ENCODE results near the gene SUGP2. TPM values are rescaled to one million over a fixed set of nuclear protein-coding genes. Genes with fewer than 3 reads are reported as not detected.

SUGP2 gene
- total RNA-seq, 3 donors from 2014 or later (not counting 1 experiment from before 2014, with no cell fraction given): 220 to 237 (median 236) TPM

DNA sequence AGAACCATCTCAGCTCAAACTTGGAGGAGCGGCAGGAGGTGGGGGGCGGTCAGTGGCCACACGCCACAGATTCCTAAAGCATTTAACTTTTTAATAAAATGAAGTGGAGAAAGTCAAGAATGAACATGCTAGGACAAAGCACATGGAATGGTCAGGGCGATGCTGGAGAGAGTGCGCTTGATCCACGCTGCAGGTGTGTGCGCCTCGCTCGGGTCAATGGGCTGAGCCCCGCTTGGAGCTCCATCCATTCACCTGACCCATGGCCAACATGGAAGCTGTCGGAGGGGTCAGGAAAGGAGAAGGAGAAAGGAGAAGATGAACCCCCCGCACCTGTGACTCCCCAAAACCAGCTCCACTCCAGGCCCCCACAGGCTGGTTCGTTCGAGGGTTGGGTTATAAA is 41.8 kb downstream of the SUGP2 start:
- Histone ChIP-seq H3K27me3 (ENCODE audit: control insufficient read depth, insufficient read depth, low read length) (peaks cover 5% of the 10 kb centered on the region), H3K36me3 (ENCODE audit: control insufficient read depth, insufficient read depth, low read length) (peaks cover 39% of the 10 kb centered on the region), H3K9me3 (ENCODE audit: control insufficient read depth, insufficient read depth, low read length) (no peaks in the 10 kb centered on the region), H3K27ac (ENCODE audit: low read length) (no peak overlapping the region), H3K4me1 (ENCODE audit: control insufficient read depth, insufficient read depth, low read length) (peaks cover 3% of the 10 kb centered on the region), H3K4me3 (ENCODE audit: low read length) (no peak overlapping the region)
- H3K27ac Mint-ChIP-seq: no peak overlapping the region
- no peaks in the 10 kb centered on the region for H3K9me3 Mint-ChIP-seq
- no peaks in the 10 kb centered on the region for H3K27me3 Mint-ChIP-seq (ENCODE audit: low read depth in 2 of 2)
- ATAC-seq: no peak
- H3K4me3 Mint-ChIP-seq: no peak overlapping the region
- TF ChIP-seq, protein P1, sequence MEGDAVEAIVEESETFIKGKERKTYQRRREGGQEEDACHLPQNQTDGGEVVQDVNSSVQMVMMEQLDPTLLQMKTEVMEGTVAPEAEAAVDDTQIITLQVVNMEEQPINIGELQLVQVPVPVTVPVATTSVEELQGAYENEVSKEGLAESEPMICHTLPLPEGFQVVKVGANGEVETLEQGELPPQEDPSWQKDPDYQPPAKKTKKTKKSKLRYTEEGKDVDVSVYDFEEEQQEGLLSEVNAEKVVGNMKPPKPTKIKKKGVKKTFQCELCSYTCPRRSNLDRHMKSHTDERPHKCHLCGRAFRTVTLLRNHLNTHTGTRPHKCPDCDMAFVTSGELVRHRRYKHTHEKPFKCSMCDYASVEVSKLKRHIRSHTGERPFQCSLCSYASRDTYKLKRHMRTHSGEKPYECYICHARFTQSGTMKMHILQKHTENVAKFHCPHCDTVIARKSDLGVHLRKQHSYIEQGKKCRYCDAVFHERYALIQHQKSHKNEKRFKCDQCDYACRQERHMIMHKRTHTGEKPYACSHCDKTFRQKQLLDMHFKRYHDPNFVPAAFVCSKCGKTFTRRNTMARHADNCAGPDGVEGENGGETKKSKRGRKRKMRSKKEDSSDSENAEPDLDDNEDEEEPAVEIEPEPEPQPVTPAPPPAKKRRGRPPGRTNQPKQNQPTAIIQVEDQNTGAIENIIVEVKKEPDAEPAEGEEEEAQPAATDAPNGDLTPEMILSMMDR (IDR thresholded peaks at IDR 0.05): no peak
- WGBS (ENCODE audit: insufficient coverage): 99% methylated on average over 11 of the region's 14 CpGs
- DNase-seq: no peak
- no peaks in the 10 kb centered on the region for H3K4me1 Mint-ChIP-seq
- H3K36me3 Mint-ChIP-seq: peaks cover 9% of the 10 kb centered on the region
- intact Hi-C loops (cut with micrococcal nuclease): no loop called here

DNA sequence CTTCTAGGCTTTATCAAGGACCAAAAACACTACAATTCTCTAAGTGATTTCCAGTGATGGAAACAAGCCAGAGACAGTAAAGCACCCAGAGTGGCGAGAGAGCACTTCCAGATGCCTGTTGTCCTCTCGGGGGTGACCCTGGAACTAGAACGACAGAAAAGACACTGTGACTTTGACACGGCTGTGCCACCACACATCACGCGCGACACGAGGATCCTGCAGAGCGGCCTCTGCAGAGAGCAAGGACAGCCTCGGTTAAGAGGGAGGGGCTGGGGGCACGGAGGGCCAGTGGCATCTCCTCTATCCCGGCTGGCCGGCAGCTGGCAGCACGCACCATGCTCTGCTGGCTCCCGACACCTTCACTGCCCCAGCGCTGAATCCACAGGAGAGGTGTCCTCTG is 42.3 kb downstream of the SUGP2 start:
- intact Hi-C loops (cut with micrococcal nuclease): no loop called here
- H3K9me3 Mint-ChIP-seq: no peaks in the 10 kb centered on the region
- H3K4me3 Mint-ChIP-seq: no peak overlapping the region
- WGBS (ENCODE audit: insufficient coverage): 94% methylated on average over 16 of the region's 16 CpGs
- H3K27ac Mint-ChIP-seq: no peak overlapping the region
- TF ChIP-seq, protein P1 (IDR thresholded peaks at IDR 0.05): no peak
- H3K36me3 Mint-ChIP-seq: peaks cover 9% of the 10 kb centered on the region
- H3K4me3 ChIP-seq (ENCODE audit: low read length): no peak overlapping the region
- H3K36me3 ChIP-seq (ENCODE audit: control insufficient read depth, insufficient read depth, low read length): peaks cover 39% of the 10 kb centered on the region
- H3K27me3 Mint-ChIP-seq (ENCODE audit: low read depth in 2 of 2): no peaks in the 10 kb centered on the region
- no peaks in the 10 kb centered on the region for H3K9me3 ChIP-seq (ENCODE audit: control insufficient read depth, insufficient read depth, low read length)
- H3K4me1 ChIP-seq (ENCODE audit: control insufficient read depth, insufficient read depth, low read length): peaks cover 3% of the 10 kb centered on the region
- no peak for ATAC-seq
- DNase-seq: no peak
- H3K4me1 Mint-ChIP-seq: no peaks in the 10 kb centered on the region
- peaks cover 5% of the 10 kb centered on the region for H3K27me3 ChIP-seq (ENCODE audit: control insufficient read depth, insufficient read depth, low read length)
- no peak overlapping the region for H3K27ac ChIP-seq (ENCODE audit: low read length)

DNA sequence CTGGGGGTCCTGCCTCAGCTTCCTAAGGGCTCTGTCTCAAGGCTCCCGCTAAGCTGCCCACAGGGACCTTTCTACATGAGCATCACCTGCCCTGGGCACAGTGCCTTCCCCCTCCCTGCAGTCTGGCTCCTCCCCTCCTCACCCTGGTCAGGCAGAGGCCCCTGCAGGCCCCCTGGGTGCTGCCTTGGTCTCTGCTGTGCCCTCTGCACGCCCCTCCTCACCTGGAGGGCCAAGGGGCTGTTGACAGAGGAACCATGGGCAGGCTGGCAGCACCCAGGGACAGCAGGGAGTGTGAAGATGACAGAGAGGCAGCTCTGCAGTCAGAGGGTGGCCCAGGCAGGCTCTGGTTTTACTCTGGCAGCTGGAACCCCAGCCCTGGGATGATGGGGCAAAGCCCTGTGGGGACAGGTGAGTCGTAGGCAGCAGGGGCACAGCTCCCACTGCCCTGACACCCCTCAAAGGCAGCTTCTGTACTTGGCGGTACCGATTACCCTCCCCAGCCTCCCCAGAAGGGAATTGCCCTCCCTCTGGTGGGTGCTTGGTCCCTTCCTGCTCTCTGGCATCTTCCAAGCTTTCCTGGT is 43.1 kb downstream of the SUGP2 start:
- intact Hi-C loops (cut with micrococcal nuclease): no loop called here

More for the DNA sequence above, 43.1 kb downstream of the SUGP2 start:
- Histone ChIP-seq H3K9me3 (ENCODE audit: control insufficient read depth, insufficient read depth, low read length) (no peaks in the 10 kb centered on the region), H3K27ac (ENCODE audit: low read length) (no peak overlapping the region), H3K4me1 (ENCODE audit: control insufficient read depth, insufficient read depth, low read length) (peaks cover 11% of the 10 kb centered on the region), H3K4me3 (ENCODE audit: low read length) (no peak overlapping the region), H3K36me3 (ENCODE audit: control insufficient read depth, insufficient read depth, low read length) (peaks cover 34% of the 10 kb centered on the region), H3K27me3 (ENCODE audit: control insufficient read depth, insufficient read depth, low read length) (peaks cover 5% of the 10 kb centered on the region)
- Mint-ChIP-seq H3K9me3 (no peaks in the 10 kb centered on the region), H3K4me1 (no peaks in the 10 kb centered on the region), H3K27me3 (ENCODE audit: low read depth in 2 of 2) (peaks cover 2 to 8% of the 10 kb centered on the region in 2 donors), H3K36me3 (peaks cover 9% of the 10 kb centered on the region), H3K27ac (no peak overlapping the region), H3K4me3 (no peak overlapping the region)
- TF ChIP-seq, protein P1 (IDR thresholded peaks at IDR 0.05): no peak
- DNase-seq (no peak), ATAC-seq (no peak)
- 96% methylated on average over 5 of the region's 5 CpGs for WGBS (ENCODE audit: insufficient coverage)

All from natural killer cell (primary cell).